ENCODE results near the gene CFAP20.
"Not testable (repeated sequence)": the region's sequence is repeated elsewhere in the genome, so short reads cannot be mapped to it uniquely, and the experiment has no call there.

CFAP20 gene

DNA sequence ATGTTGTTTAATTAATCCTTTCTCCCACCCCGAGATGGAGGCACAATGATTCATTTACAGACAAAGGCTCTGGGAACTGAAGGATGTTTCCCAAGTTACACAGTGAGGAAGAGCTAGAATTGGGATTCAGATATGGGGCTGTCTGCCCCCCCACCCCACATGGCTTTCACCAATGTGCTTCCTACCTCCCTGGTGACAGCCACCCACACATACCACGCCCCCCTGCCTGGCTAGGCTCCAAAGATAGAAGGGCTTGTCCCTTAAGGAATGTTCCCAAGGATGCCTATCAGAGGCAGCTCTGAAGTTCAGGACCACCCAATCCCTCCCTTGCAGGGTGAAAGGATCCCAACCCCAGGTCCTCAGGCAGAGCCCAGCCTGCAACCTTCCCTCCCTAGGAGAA, 32.9 kb downstream of the CFAP20 start:
- no peak for DNase-seq

GRCh38 chr16:58095575-58095960, 33.6 kb downstream of the CFAP20 start:
- DNase-seq = not testable (repeated sequence)

GRCh38 chr16:58094791-58095574, 34.2 kb downstream of the CFAP20 start:
- no peak for DNase-seq

GRCh38 chr16:58094026-58094425, 35.2 kb downstream of the CFAP20 start:
- no peak for DNase-seq

- not testable (repeated sequence) for DNase-seq
Observed at GRCh38 chr16:58090396-58090795, 38.8 kb downstream of the CFAP20 start.

DNA sequence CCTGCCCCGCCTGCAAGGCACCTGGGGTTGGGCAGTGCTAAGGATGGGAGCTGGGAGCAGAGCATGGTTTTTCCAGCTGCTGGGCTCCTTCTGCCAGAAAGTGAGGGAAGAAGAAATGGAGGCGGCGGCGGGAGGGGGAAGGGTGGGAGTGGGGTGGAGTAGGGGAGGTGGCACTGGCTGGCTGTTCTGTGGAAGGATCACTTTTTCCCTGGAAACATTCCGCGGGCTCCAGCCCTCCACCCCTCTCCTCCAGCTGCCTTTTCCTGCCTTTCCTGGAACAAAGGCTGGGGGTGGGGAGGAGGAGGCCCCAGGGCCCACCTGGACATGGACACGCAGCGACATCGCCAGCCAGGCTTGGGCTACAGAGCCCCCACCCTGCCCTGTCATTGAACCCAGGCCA, 41.1 kb downstream of the CFAP20 start:
- DNase-seq = no peak

GRCh38 chr16:58087209-58087913, 41.8 kb downstream of the CFAP20 start:
- no peak for DNase-seq

GRCh38 chr16:58086381-58087208, 42.6 kb downstream of the CFAP20 start:
- DNase-seq = no peak

DNA sequence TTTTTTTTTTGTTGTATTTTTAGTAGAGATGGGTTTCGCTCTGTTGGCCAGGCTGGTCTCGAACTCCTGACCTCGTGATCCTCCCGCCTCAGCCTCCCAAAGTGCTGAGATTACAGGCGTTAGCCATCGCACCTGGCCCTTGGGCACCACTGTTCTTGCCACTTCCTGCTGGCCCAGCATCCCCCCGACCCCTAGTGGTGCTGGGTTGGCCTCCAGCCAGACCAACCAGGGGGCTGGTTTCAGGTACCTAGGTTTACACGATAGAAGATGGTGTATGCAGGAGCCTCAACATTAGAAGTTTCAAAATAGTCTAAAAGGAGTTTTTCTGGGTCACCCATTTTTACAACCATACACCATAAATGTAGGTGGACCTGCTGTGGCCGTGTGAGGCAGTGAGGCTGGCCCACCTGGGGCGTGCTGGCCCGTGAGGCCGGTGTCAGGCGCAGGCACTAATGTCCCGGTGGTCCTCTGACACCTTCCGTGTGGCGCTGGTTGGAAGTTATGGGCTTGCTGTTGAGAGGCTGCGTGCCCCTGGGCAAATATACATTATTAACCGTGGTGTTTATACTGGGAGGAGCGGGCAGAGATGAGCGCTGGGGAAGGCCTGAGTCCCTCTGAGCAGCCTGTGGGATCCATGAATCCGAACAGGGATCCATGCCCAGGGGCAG, 43.5 kb downstream of the CFAP20 start:
- DNase-seq = no peak

GRCh38 chr16:58085171-58085570, 44.0 kb downstream of the CFAP20 start:
- DNase-seq = no peak

GRCh38 chr16:58084635-58085034, 44.5 kb downstream of the CFAP20 start:
- no peak for DNase-seq

GRCh38 chr16:58082381-58082780, 46.8 kb downstream of the CFAP20 start:
- no peak for DNase-seq

GRCh38 chr16:58080657-58081056, 48.5 kb downstream of the CFAP20 start:
- DNase-seq = not testable (repeated sequence)

GRCh38 chr16:58077796-58078195, 51.4 kb downstream of the CFAP20 start:
- DNase-seq = no peak

- no peak for DNase-seq
Observed at GRCh38 chr16:58076514-58076913, 52.7 kb downstream of the CFAP20 start.

DNA sequence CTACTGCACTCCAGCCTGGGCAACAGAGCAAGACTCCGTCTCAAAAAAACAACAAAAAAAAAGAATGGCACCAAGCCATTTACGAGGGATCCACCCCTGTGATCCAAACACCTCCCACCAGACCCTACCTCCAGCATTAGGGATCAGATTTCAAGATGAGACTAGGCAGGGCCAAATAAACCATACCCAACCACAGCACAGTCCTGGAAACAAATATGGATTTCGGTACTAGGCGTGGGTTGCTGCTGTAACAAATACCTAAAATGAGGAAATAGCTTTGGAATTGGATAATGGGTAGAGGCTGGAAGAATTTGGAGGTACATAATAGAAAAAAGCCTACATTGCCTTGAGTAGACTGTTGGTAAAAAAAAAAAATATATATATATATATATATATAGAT, 54.5 kb downstream of the CFAP20 start:
- DNase-seq = no peak

- not testable (repeated sequence) for DNase-seq
Observed at GRCh38 chr16:58073086-58073485, 56.1 kb downstream of the CFAP20 start.

DNA sequence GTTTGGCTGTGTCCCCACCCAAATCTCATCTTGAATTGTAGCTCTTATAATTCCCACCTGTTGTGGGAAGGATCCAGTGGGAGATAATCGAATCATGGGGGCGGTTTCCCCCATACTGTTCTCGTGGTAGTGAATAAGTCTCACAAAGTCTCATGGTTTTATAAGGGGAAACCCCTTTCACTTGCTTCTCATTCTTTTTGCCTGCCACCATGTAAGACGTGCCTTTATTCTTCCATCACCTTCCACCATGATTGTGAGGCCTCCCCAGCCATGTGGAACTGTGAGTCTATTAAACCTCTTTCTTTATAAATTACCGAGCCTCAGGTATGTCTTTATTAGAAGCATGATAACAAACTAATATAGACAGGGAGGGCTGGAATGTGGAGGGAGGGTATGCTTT, 57.0 kb downstream of the CFAP20 start:
- not testable (repeated sequence) for DNase-seq

GRCh38 chr16:58070585-58070984, 58.6 kb downstream of the CFAP20 start:
- DNase-seq = no peak
